Left cardiac atrium (tissue), 4 donors: Measurements from ENCODE around the gene FOXL1. TPM values are rescaled to one million over a fixed set of nuclear protein-coding genes. Genes with fewer than 3 reads are reported as not detected.

Experiments
- ATAC-seq, 2 donors: fragments of 200-7000 bp; cut with Tn5 transposase; one replicate each; pipeline ENCODE4 v1.9.1; 2020; ENCODE audit warnings: mild to moderate bottlenecking in 2 of 2, moderate library complexity in 2 of 2
- DNase-seq: peaks from one replicate; pipeline ENCODE4 v3.0.0-alpha.2; 2020
- intact Hi-C, 2 donors: fragments of 100-400 bp; cut with DNase I; formaldehyde crosslinking; loops; one replicate each; pipeline versions ENCODE4 v1.14.1 to v1.15.1; 2022 to 2023
- total RNA-seq, 2 donors: library from RNA; stranded (reverse); fragmentation: NEBNext Ultra II Directional; extraction: Animal tissue kit (Norgen Biotek cat#: 25700); gene quantifications; one replicate each; pipeline ENCODE4 v1.2.1, GENCODE V29; 2021
- donor health status: DM: no; HTN: yes; CAD: no.
- donor health status: DM: no; HTN: yes; CAD: no; lungs with severe emphysema.
- donor health status: DM: yes; HTN: yes; CAD: no.
- donor health status: Dilated cardiomyopathy.

Gene FOXL1
- total RNA-seq, 2 donors from 2014 or later = 0.80 to 1.4 TPM

GRCh38 chr16:86593913-86594620 is 15.7 kb downstream of the FOXL1 start:
- intact Hi-C loops = no loop called here
- no peak for ATAC-seq

GRCh38 chr16:86594721-86595120 is 16.4 kb downstream of the FOXL1 start:
- no peak for DNase-seq
- intact Hi-C loops = no loop called here
- ATAC-seq = no peak

More at GRCh38 chr16:86593913-86594620, 15.7 kb downstream of the FOXL1 start:
- DNase-seq = no peak

GRCh38 chr16:86595983-86596605 is 17.7 kb downstream of the FOXL1 start:
- ATAC-seq (no peak), DNase-seq (no peak)
- intact Hi-C loops = no loop called here

GRCh38 chr16:86597126-86597879 is 19.0 kb downstream of the FOXL1 start:
- intact Hi-C loops = no loop called here
- no peak for ATAC-seq

GRCh38 chr16:86597880-86598606 is 19.7 kb downstream of the FOXL1 start:
- DNase-seq = peak; percentile 51
- peak; percentile 75 to 82 for ATAC-seq
- intact Hi-C loops = no loop called here

More at GRCh38 chr16:86597126-86597879, 19.0 kb downstream of the FOXL1 start:
- no peak for DNase-seq

GRCh38 chr16:86598607-86599565 is 20.5 kb downstream of the FOXL1 start:
- ATAC-seq (no peak), DNase-seq (no peak)
- intact Hi-C loops = no loop called here

- intact Hi-C loops = no loop called here
- no peak for ATAC-seq
These were observed 23.0 kb downstream of the FOXL1 start for GRCh38 chr16:86601356-86601755.

GRCh38 chr16:86602521-86602920 is 24.2 kb downstream of the FOXL1 start:
- intact Hi-C loops = no loop called here
- ATAC-seq (no peak), DNase-seq (no peak)

More at GRCh38 chr16:86601356-86601755, 23.0 kb downstream of the FOXL1 start:
- DNase-seq = no peak

GRCh38 chr16:86604436-86605193 is 26.3 kb downstream of the FOXL1 start:
- ATAC-seq = no peak
- no peak for DNase-seq
- intact Hi-C loops = no loop called here

- ATAC-seq (no peak), DNase-seq (no peak)
- intact Hi-C loops = no loop called here
These were observed 27.6 kb downstream of the FOXL1 start for GRCh38 chr16:86605950-86606349.

GRCh38 chr16:86608301-86608747 is 30.0 kb downstream of the FOXL1 start:
- DNase-seq (no peak), ATAC-seq (peak; percentile 19 to 34)
- intact Hi-C loops = no loop called here

- ATAC-seq (no peak), DNase-seq (no peak)
- intact Hi-C loops = no loop called here
These were observed 30.8 kb downstream of the FOXL1 start for GRCh38 chr16:86609115-86609514.

GRCh38 chr16:86609661-86610060 is 31.3 kb downstream of the FOXL1 start:
- no peak for ATAC-seq
- intact Hi-C loops = no loop called here
- no peak for DNase-seq

- intact Hi-C loops = no loop called here
- ATAC-seq (peak in 1 of 2 donors; percentile 21), DNase-seq (no peak)
These were observed 32.6 kb downstream of the FOXL1 start for GRCh38 chr16:86610779-86611524.

- ATAC-seq (peak; percentile 54 to 69), DNase-seq (no peak)
- intact Hi-C loops = no loop called here
These were observed 33.1 kb downstream of the FOXL1 start for GRCh38 chr16:86611525-86611855.

GRCh38 chr16:86611941-86612340 is 33.6 kb downstream of the FOXL1 start:
- DNase-seq = no peak
- intact Hi-C loops = no loop called here
- ATAC-seq = no peak

GRCh38 chr16:86614699-86615098 is 36.4 kb downstream of the FOXL1 start:
- no peak for ATAC-seq
- intact Hi-C loops = no loop called here

More at GRCh38 chr16:86614699-86615098, 36.4 kb downstream of the FOXL1 start:
- DNase-seq = no peak
